Activated CD4-positive, alpha-beta T cell treated with anti-CD3 and anti-CD28 coated beads, Interleukin-2, amount 50 U/mL, for 16 hours (primary cell): ENCODE data around the gene IL17C.

ENCODE experiments used
- DNase-seq: peaks from one replicate; pipeline ENCODE4 v3.0.0-alpha.2; 2020

The IL17C gene

GRCh38 chr16:88610080-88610479 is 28.3 kb upstream of the IL17C start:
- no peak for DNase-seq

- no peak for DNase-seq
Measured at GRCh38 chr16:88610909-88611812, 27.2 kb upstream of the IL17C start.

GRCh38 chr16:88613293-88613692 is 25.1 kb upstream of the IL17C start:
- no peak for DNase-seq

- no peak for DNase-seq
Measured at GRCh38 chr16:88613911-88614817, 24.2 kb upstream of the IL17C start.

- no peak for DNase-seq
Measured at GRCh38 chr16:88614818-88615580, 23.4 kb upstream of the IL17C start.

GRCh38 chr16:88616320-88616719 is 22.1 kb upstream of the IL17C start:
- no peak for DNase-seq

GRCh38 chr16:88616736-88617135 is 21.6 kb upstream of the IL17C start:
- DNase-seq: no peak

GRCh38 chr16:88617268-88618031 is 20.9 kb upstream of the IL17C start:
- DNase-seq: no peak

GRCh38 chr16:88618182-88618955 is 20.0 kb upstream of the IL17C start:
- DNase-seq: no peak

- no peak for DNase-seq
Measured at GRCh38 chr16:88618956-88619667, 19.3 kb upstream of the IL17C start.

- peak; percentile 70 for DNase-seq
Measured at GRCh38 chr16:88619859-88620815, 18.2 kb upstream of the IL17C start.

GRCh38 chr16:88622125-88622524 is 16.2 kb upstream of the IL17C start:
- no peak for DNase-seq

- DNase-seq: no peak
Measured at GRCh38 chr16:88622866-88623265, 15.5 kb upstream of the IL17C start.

GRCh38 chr16:88623858-88624257 is 14.5 kb upstream of the IL17C start:
- DNase-seq: no peak

GRCh38 chr16:88624481-88624880 is 13.9 kb upstream of the IL17C start:
- DNase-seq: no peak

GRCh38 chr16:88624977-88625576 is 13.3 kb upstream of the IL17C start:
- DNase-seq: peak; percentile 25

- DNase-seq: no peak
Measured at GRCh38 chr16:88626646-88627045, 11.7 kb upstream of the IL17C start.

GRCh38 chr16:88627531-88628411 is 10.6 kb upstream of the IL17C start:
- no peak for DNase-seq
